ENCODE results near the gene PTPRU.

The PTPRU gene

GRCh38 chr1:29331309-29331708 is 95.0 kb downstream of the PTPRU start:
- no peak for FAIRE-seq
- no peak for DNase-seq (ENCODE audit: low spot score)

GRCh38 chr1:29331729-29332128 is 95.4 kb downstream of the PTPRU start:
- FAIRE-seq (no peak), DNase-seq (ENCODE audit: low spot score) (no peak)

DNA sequence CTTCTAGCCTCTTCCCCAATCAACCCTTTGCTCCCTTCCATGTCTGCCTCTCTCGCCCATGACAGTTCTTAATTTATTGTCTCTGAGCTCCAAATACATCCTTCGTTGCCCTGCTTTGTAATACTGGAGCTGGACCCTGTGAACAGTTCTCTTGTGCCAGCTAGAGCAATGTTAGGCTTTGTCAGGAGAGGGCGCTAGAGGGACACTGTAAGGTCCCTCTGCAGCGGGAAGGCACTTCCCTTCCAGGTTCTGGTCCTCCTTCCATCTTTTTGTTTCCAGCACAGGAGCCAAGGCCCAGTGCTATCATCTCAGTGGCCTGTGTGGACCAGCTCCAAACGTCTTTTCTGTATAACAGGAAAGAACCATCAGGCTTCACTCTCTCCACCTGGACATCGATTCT is 95.9 kb downstream of the PTPRU start:
- DNase-seq (ENCODE audit: low spot score): no peak
- no peak for FAIRE-seq

- FAIRE-seq (no peak), DNase-seq (ENCODE audit: low spot score) (no peak)
These were observed 96.7 kb downstream of the PTPRU start for GRCh38 chr1:29333008-29333407.

- DNase-seq (ENCODE audit: low spot score) (no peak), FAIRE-seq (no peak)
These were observed 99.3 kb downstream of the PTPRU start for GRCh38 chr1:29335573-29335972.

DNA sequence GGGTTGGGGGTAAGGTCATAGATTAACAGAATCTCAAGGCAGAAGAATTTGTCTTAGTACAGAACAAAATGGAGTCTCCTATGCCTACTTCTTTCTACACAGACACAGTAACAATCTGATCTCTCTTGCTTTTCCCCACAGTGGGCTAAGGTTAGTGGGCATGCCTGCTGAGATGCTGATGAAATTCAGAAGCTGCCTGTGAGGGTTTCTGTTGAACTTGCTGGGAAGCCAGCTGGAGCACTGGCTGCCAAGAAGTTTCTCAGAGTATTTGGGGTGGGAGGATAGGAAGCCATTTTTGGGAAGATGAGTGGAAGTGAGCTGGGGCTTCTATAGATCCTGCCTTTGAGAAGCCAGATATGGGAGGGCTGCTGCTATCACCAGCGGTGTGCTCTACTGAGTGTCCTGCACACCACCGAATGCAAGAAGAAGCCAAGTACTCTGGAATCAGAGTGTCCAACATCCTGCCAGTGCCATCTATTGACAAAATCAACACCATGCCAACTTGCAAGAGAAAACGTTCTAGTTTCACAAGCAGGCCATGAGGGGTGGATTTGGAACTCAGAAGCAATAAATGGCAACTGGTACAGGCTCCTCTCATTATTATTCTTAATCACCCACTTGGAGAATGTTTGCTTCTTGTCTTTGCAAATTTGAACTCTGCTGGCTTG is 102.7 kb downstream of the PTPRU start:
- DNase-seq (ENCODE audit: low spot score) (no peak), FAIRE-seq (no peak)

- no peak for FAIRE-seq
- DNase-seq (ENCODE audit: low spot score): no peak
These were observed 105.6 kb downstream of the PTPRU start for GRCh38 chr1:29341936-29342335.

GRCh38 chr1:29342351-29342750 is 106.0 kb downstream of the PTPRU start:
- DNase-seq (ENCODE audit: low spot score) (no peak), FAIRE-seq (no peak)

DNA sequence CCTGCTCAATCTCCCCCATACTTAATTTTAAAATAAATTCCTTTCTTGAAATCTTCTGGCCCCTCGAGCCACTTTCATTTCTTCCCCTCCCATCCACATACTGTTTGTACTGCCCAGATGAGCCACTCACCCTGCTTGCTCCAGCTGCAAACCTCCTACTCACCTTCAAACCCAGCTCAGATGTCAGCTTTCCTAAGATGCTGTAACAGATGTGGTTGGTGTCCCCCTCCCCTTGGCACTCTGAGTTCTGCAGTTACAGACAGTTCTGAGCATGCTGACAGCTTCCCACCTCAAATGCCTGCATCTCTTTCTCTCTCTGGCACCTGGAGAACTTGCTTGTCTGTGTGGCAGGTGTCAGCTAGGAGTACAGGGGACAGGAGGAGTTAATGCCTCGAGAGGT is 106.7 kb downstream of the PTPRU start:
- DNase-seq (ENCODE audit: low spot score) (no peak), FAIRE-seq (no peak)

GRCh38 chr1:29343476-29343875 is 107.2 kb downstream of the PTPRU start:
- DNase-seq (ENCODE audit: low spot score): no peak
- FAIRE-seq: no peak

DNA sequence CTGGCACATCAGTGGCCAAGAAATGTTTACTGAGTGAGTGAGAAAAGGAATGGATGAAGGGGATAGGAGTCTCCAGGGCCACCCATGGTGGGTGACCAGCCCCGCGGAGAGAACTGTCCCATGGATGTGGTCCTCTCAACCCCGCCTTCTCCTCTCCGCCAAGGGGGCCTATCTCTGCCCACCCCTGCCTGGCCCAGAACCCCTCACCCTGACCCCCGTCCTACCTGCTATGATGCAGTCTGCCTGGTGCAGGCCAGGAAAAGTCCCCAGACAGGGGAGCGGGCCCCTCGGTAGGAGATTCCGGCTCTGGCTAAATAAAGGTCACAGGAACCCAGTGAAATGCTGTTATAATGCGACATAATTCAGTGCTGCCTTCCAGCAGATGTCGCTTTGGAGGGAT is 107.6 kb downstream of the PTPRU start:
- no peak for DNase-seq (ENCODE audit: low spot score)
- no peak for FAIRE-seq

- DNase-seq (ENCODE audit: low spot score) (no peak), FAIRE-seq (no peak)
These were observed 108.0 kb downstream of the PTPRU start for GRCh38 chr1:29344336-29344735.

DNA sequence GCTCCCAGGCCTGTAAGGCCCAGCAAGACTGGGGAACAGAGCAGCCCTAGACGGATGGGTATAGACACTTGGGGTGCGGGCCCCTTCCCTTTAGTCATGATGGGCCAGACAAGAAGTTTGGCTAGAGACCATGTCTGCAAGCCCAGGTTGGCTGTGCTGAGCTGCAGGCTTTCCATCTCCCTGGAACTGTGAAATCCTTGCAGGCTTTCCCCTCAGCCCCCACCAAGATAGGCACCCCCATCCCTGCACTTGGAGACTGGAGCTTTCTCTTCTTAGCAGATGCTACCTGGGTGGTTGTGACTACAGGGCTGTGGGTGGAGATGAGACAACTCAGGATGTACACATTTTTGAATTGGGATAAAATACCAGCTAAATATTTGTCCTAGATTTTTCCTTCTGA is 110.3 kb downstream of the PTPRU start:
- no peak for FAIRE-seq
- no peak for DNase-seq (ENCODE audit: low spot score)

GRCh38 chr1:29349871-29350491 is 113.7 kb downstream of the PTPRU start:
- no peak for FAIRE-seq
- no peak for DNase-seq (ENCODE audit: low spot score)

GRCh38 chr1:29352719-29353420 is 116.5 kb downstream of the PTPRU start:
- DNase-seq (ENCODE audit: low spot score) (no peak), FAIRE-seq (no peak)

DNA sequence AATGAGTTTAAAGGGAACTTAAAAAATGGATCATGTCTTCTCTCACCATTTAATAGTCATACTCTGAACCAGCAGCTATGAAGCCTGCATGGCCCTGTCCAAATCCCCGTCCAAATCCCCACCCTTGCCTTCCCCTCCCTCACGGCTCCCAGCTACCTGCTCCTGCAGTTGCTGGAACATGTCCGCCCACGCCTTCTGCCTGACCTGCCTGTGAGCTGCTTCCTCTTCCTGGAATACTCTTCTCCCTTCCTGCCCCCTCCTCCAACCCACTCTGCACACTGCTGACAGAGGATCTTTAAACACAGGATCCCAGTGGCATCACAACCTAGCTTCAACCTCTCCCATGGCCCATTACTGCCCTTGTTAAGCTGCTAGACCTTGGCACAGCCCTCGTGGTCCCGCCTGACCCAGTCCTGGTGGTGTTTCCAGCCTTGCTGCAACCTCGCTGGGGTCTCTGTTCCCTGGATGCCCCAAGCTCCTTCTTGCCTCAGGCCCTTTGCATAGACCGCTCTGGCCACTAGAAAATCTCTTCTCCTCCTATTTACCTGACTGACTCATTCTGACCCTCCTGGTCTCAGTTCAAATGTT is 118.3 kb downstream of the PTPRU start:
- DNase-seq (ENCODE audit: low spot score) (no peak), FAIRE-seq (no peak)

- DNase-seq (ENCODE audit: low spot score) (no peak), FAIRE-seq (no peak)
These were observed 119.1 kb downstream of the PTPRU start for GRCh38 chr1:29355375-29355774.

- FAIRE-seq (no peak), DNase-seq (ENCODE audit: low spot score) (no peak)
These were observed 120.3 kb downstream of the PTPRU start for GRCh38 chr1:29356663-29357062.

DNA sequence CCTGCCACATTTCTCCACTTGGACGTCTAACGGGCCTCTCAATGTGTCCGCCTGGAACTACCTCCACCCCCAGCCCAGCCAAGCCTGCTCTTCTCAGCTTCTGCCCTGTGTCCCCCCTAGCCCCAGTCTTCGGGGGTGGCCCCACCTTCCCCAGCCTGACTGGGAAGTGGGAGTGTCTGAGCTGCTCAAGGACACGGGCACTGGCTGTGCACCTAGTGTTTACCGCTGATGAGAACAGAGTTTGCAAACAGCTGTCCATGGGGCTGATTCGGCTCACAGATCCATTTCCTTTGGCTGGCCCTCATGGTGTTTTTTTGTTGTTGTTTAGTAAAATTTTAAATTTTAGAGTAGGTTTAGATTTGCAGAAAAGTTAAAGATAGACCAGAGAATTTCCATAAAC is 121.1 kb downstream of the PTPRU start:
- DNase-seq (ENCODE audit: low spot score): no peak
- FAIRE-seq: no peak

- DNase-seq (ENCODE audit: low spot score): no peak
- no peak for FAIRE-seq
These were observed 121.9 kb downstream of the PTPRU start for GRCh38 chr1:29358183-29358582.

GRCh38 chr1:29360768-29361167 is 124.4 kb downstream of the PTPRU start:
- DNase-seq (ENCODE audit: low spot score): no peak
- no peak for FAIRE-seq

GRCh38 chr1:29361686-29362085 is 125.4 kb downstream of the PTPRU start:
- DNase-seq (ENCODE audit: low spot score) (no peak), FAIRE-seq (no peak)

All from RCC 7860 (cell line).